Forelimb muscle (tissue), 1 donor: ENCODE measurements around the gene PRKAG1. TPM values are rescaled to one million over a fixed set of nuclear protein-coding genes. Genes with fewer than 3 reads are reported as not detected.

Experiments used
- DNase-seq: peaks from one replicate; pipeline ENCODE4 v3.0.0-alpha.2; 2013; ENCODE audit warnings: low read depth
- polyA plus RNA-seq: library from polyadenylated mRNA; unstranded; fragments of 120-200 nt; gene quantifications from one replicate; pipeline ENCODE4 v1.2.1, GENCODE V29; 2013; ENCODE audit not compliant: insufficient read length

The PRKAG1 gene
- polyA plus RNA-seq, 1 donor, result 60.2 TPM

GRCh38 chr12:48981757-48982157, 36.8 kb downstream of the PRKAG1 start:
- no peak for DNase-seq

GRCh38 chr12:48980953-48981756, 37.4 kb downstream of the PRKAG1 start:
- no peak for DNase-seq

GRCh38 chr12:48980389-48980952, 38.1 kb downstream of the PRKAG1 start:
- DNase-seq, result no peak

GRCh38 chr12:48979602-48980388, 38.8 kb downstream of the PRKAG1 start:
- DNase-seq, result no peak

- no peak for DNase-seq
Measured at GRCh38 chr12:48978741-48979601, 39.6 kb downstream of the PRKAG1 start.

GRCh38 chr12:48978291-48978740, 40.3 kb downstream of the PRKAG1 start, which contains the start of gene WNT1:
WNT1 (plus strand) TSS chr12:48978322; CDS start chr12:48978651, 329 bp downstream.
- no peak for DNase-seq

GRCh38 chr12:48977290-48978281, 41.0 kb downstream of the PRKAG1 start:
- DNase-seq, result no peak

- no peak for DNase-seq
Measured at GRCh38 chr12:48973941-48974673, 44.5 kb downstream of the PRKAG1 start.

- DNase-seq, result no peak
Measured at GRCh38 chr12:48973531-48973930, 45.0 kb downstream of the PRKAG1 start.

GRCh38 chr12:48972952-48973483, 45.6 kb downstream of the PRKAG1 start:
- no peak for DNase-seq

GRCh38 chr12:48972213-48972951, 46.2 kb downstream of the PRKAG1 start:
- DNase-seq, result no peak

GRCh38 chr12:48970702-48971334, 47.8 kb downstream of the PRKAG1 start:
- no peak for DNase-seq

GRCh38 chr12:48969833-48970701, 48.5 kb downstream of the PRKAG1 start:
- no peak for DNase-seq

GRCh38 chr12:48969160-48969771, 49.3 kb downstream of the PRKAG1 start:
- no peak for DNase-seq

GRCh38 chr12:48968467-48968866, 50.1 kb downstream of the PRKAG1 start:
- DNase-seq, result no peak

GRCh38 chr12:48967991-48968390, 50.6 kb downstream of the PRKAG1 start:
- no peak for DNase-seq
